Right hindlimb (tissue), 1 donor: ENCODE results near the gene SMO.

Experiments used
- DNase-seq: peaks from one replicate; pipeline ENCODE4 v3.0.0-alpha.2; 2018

Gene SMO

DNA sequence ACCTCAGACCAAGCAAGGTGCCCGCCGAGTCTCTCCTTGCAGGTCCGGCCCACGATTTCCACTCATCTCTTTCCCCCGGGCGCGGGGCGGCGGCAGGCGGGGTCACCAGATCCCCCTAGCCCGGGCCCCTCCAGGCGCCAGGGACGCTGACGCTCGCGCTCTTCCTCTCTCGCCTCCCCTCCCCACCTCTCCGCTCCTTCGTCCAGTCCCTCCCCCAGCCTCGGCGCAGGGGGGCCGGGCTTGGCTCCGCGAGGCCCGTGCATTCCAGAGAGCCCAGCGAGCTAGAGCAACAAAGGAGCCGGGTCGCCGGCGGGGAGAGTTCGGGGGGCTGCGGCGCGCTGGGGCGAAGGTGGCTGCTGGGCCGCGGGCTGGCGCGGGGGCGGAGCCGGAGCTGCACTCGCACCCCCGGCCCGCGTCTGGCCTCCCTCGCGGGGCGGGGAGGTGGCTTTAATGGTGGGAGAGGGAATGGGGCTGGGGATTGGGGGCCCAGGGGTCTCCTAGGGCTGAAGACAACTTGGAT, at the start of gene SMO:
TSS of gene SMO (plus strand) at position 262 of the 520 bp plus-strand sequence. CDS start 519 bp downstream, outside the sequence.
- DNase-seq, result peak; percentile 95

GRCh38 chr7:129143724-129144094, 44.7 kb upstream of the SMO start:
- DNase-seq, result no peak

GRCh38 chr7:129144095-129144833, 44.2 kb upstream of the SMO start, which contains the start of gene TSPAN33:
Gene TSPAN33 (plus strand): TSS chr7:129144707. CDS start chr7:129144981, 274 bp downstream.
- DNase-seq, result peak; percentile 84

DNA sequence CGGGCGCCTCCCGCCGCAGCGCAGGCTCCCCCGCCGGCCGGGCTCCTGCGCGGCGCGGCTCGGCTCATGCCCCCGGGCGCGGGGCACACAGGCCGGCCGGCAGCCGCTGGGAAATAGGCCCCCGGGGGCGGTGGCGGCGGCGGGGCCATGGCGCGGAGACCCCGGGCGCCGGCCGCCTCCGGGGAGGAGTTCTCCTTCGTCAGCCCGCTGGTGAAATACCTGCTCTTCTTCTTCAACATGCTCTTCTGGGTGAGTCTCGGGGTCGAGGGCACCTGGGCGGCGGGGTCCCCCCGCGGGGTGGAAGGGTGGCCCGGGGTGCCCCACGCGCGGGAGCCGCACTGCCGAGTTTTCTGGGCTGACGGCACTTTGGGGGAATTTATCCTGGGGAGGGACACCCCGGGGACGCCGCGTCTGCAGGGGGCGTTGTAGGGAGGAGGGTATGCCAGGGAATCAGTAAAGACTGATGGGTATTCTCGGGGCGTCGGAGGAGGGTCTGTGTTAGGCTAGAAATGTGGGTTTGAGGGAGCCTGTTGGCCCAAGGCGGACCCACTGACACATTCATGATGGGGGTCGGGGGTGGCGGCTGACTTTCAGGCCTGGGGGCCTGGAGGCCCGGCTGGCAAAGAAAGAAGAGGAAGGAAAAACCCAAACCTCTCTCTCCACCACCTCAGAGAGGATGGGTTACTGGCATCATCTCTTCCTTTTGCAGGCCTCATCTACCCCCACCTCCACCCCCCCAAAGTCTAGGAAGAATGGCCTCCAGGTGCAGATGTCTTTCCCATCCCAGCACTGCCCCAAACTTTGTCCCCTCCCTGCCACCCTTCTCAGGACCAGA, 43.4 kb upstream of the SMO start:
- no peak for DNase-seq

- no peak for DNase-seq
Observed at GRCh38 chr7:129146237-129146979, 42.0 kb upstream of the SMO start.

DNA sequence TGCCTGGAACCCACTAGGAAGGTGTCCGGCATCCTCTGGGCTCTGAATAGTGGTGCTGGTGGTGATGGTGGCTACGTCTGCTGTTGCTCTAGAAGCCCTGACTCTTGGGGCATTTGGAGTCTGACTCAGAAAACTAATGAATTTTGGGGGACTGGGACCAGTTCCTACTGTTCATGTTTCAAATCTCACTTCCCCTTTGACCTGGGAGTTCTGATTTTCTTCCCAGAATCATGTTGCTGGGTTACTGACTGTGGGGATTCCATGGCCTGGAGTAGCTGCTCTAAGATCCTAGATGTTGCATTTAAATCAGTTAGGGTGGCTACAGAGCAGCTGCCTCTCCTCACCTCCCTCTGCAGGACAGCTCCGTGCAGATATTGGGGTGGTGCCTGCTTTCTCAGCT, 40.7 kb upstream of the SMO start:
- DNase-seq, result no peak

DNA sequence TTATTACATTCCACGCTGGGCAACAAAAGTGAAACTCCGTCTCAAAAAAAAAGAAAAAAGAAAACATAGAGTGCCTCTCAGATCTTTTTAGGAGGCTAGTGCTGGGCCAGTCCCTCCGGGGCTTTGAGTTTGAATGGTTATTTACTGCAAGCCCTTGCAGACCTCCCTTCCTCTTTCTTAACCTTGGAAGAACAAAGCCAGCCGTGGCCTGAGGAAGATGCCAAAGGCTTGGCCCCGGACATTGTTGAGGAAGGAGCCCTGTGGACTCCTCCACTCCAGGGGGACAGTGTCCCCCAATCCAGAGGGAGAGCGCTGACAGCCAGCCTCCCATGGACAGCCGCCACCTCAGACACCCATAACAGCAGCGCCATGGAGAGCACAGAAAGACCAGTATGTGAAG, 38.9 kb upstream of the SMO start:
- DNase-seq, result no peak

GRCh38 chr7:129150199-129150996, 38.0 kb upstream of the SMO start:
- no peak for DNase-seq

GRCh38 chr7:129157651-129158050, 30.8 kb upstream of the SMO start:
- no peak for DNase-seq

- no peak for DNase-seq
Observed at GRCh38 chr7:129159539-129159938, 28.9 kb upstream of the SMO start.

- no peak for DNase-seq
Observed at GRCh38 chr7:129160161-129160905, 28.1 kb upstream of the SMO start.

GRCh38 chr7:129161524-129162225, 26.8 kb upstream of the SMO start:
- DNase-seq, result no peak

GRCh38 chr7:129162732-129163131, 25.7 kb upstream of the SMO start:
- no peak for DNase-seq

GRCh38 chr7:129163875-129164544, 24.4 kb upstream of the SMO start:
- no peak for DNase-seq

DNA sequence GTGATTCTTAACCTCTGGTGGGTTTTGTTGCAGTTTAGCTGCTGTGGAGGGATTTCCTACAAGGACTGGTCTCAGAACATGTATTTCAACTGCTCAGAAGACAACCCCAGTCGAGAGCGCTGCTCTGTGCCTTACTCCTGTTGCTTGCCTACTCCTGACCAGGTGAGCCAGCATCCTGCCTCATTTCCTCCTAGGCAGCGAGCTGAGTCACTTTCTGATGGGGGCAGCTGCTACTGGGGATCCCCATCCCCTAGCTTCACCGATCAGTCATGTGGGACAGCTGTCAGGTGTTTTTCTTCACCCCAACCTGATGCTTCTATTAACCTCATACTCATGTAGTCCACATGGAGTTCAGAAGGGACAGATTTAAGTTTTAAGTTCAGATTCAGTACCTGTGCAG, 21.7 kb upstream of the SMO start:
- DNase-seq, result no peak

DNA sequence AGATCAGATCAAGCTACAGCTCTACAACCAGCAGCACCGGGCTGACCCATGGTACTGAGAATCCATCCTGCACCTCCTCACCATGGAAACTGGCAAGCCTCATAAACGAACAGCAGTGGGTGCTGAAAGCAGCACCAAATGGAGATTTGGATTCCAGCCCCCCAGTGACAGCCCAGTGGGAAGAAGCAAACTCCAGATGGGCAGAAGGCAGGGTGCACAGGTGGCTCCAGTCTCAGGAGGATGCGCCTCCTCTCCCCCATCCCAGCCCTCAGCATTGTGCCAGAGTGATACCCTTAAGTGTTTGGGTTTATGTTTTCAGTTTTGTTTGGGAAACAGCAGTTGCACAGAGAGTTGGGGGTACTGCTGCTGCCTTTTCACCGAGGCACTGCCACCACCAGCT, 20.6 kb upstream of the SMO start:
- DNase-seq, result no peak

- DNase-seq, result peak; percentile 81
Observed at GRCh38 chr7:129168231-129169021, 20.0 kb upstream of the SMO start.

DNA sequence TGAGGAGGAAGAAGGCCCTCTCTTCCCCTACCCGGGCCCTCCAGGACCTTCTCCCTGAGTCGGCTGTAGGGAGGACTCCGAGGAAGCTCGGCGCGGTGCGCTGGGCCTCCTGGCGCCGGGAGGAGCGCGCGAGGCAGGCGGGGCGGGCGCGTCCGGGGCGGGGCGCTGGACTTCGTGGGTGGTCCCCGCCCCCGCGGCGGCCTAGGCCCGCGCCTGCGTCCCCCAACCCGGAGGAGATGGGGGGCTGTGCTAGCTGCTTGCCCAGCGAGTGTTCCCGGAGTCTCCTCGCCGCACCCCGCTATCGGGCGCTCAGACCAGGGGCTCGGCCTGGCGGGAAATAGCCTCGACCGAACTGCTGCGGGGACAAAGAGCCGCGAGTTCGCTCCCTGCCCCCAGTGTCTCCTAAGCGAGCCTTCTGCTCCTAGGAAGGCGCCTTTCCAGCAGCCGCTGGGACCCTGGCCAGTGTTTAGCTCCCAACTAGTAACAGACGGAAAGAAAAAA, 19.2 kb upstream of the SMO start:
- DNase-seq, result peak; percentile 79
